ENCODE data around the gene EID2B.
A peak's percentile ranks its signal among the peaks of the same experiment; 100 is the strongest.

The EID2B gene

GRCh38 chr19:39525205-39525604 lies 7.4 kb downstream of the EID2B start:
- DNase-seq = no peak

GRCh38 chr19:39524495-39524894 lies 8.2 kb downstream of the EID2B start:
- DNase-seq = no peak

- DNase-seq = no peak
These were observed 11.8 kb downstream of the EID2B start for GRCh38 chr19:39520541-39521484.

GRCh38 chr19:39518975-39519374 lies 13.7 kb downstream of the EID2B start:
- DNase-seq = no peak

- DNase-seq = no peak
These were observed 14.2 kb downstream of the EID2B start for GRCh38 chr19:39518458-39518857.

- no peak for DNase-seq
These were observed 15.2 kb downstream of the EID2B start for GRCh38 chr19:39517432-39517831.

GRCh38 chr19:39516270-39516669 lies 16.4 kb downstream of the EID2B start:
- DNase-seq = no peak

GRCh38 chr19:39515551-39516191 lies 17.0 kb downstream of the EID2B start:
- DNase-seq = no peak

GRCh38 chr19:39514840-39515550 lies 17.7 kb downstream of the EID2B start, which contains the start of gene SELENOV:
Gene SELENOV, plus strand, starts transcription at chr19:39515139. Its CDS starts 74 bp downstream, at chr19:39515213.
- no peak for DNase-seq

GRCh38 chr19:39512988-39513387 lies 19.7 kb downstream of the EID2B start:
- DNase-seq = no peak

GRCh38 chr19:39509233-39509632 lies 23.4 kb downstream of the EID2B start:
- DNase-seq = no peak

GRCh38 chr19:39508629-39509028 lies 24.0 kb downstream of the EID2B start:
- DNase-seq = no peak

- DNase-seq = no peak
These were observed 24.8 kb downstream of the EID2B start for GRCh38 chr19:39507715-39508364.

GRCh38 chr19:39506944-39507714 lies 25.5 kb downstream of the EID2B start:
- DNase-seq = no peak

GRCh38 chr19:39506598-39506943 lies 26.1 kb downstream of the EID2B start:
- DNase-seq = no peak

GRCh38 chr19:39502640-39503417 lies 29.8 kb downstream of the EID2B start:
- peak; percentile 64 for DNase-seq

- DNase-seq = no peak
These were observed 31.3 kb downstream of the EID2B start for GRCh38 chr19:39501340-39501739.

- DNase-seq = no peak
These were observed 32.1 kb downstream of the EID2B start for GRCh38 chr19:39500543-39500942.

GRCh38 chr19:39499932-39500331 lies 32.7 kb downstream of the EID2B start:
- no peak for DNase-seq

- no peak for DNase-seq
These were observed 33.6 kb downstream of the EID2B start, which contains the start of gene DLL3 for GRCh38 chr19:39498798-39499642. Gene DLL3, plus strand, starts transcription at chr19:39498947. Its CDS starts 28 bp downstream, at chr19:39498975.

Data from effector CD4-positive, alpha-beta T cell (primary cell).